OCI-M2 (cell line): ENCODE measurements around the gene EIF2D.
"Not testable (repeated sequence)": the region's sequence is repeated elsewhere in the genome, so short reads cannot be mapped to it uniquely, and the experiment has no call there.

ENCODE experiments used
- DNase-seq: peaks from one replicate; lab custom pipeline; 2025; ENCODE audit not compliant: unreplicated experiment; lab: John Stamatoyannopoulos, UW

EIF2D gene

DNA sequence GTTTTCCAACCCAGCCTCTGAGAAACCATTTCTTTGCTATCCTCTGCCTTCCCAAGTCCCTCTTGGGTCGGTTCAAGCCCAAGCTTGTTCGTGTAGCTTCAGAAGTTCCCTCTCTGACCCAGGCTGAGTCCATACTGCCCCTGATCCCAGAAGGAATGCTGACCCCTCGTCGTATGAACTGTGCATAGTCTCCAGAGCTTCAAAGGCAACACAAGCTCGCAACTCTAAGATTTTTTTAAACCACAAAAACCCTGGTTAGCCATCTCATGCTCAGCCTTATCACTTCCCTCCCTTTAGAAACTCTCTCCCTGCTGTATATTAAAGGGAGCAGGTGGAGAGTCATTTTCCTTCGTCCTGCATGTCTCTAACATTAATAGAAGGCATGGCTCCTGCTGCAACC is 23.8 kb downstream of the EIF2D start:
- no peak for DNase-seq

DNA sequence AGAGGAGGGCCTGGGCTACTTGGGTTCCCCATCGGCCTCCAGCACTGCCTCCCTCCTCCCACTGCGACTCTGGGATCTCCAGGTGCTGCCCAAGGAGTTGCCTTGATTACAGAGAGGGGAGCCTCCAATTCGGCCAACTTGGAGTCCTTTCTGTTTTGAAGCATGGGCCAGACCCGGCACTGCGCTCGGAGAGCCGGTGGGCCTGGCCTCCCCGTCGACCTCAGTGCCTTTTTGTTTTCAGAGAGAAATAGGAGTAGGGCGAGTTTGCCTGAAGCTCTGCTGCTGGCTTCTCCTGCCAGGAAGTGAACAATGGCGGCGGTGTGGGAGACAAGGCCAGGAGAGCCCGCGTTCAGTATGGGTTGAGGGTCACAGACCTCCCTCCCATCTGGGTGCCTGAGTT is 24.4 kb downstream of the EIF2D start:
- DNase-seq: no peak

- DNase-seq: no peak
These were observed 25.5 kb downstream of the EIF2D start for GRCh38 chr1:206586501-206587445.

DNA sequence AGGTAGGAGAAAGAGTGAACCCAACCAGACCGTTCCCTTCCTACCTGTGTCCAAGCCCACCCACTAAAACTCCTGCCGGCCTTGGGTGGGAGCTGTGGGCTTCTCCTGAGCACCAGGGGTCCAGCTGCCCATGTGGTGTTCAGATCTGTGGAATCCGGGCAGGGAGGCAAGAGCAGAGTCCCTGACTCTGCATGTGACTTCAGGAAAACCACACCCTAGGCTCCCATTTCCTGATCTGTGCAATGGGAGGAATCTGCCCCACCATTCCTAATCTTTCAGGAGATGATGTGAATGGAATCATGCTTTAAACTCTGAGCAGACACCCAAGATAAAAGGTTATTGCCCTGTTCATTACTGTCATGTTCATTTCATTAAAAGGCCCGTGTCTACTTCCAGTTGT is 27.6 kb downstream of the EIF2D start:
- no peak for DNase-seq

GRCh38 chr1:206583707-206584648 is 28.3 kb downstream of the EIF2D start:
- peak; percentile 62 for DNase-seq

DNA sequence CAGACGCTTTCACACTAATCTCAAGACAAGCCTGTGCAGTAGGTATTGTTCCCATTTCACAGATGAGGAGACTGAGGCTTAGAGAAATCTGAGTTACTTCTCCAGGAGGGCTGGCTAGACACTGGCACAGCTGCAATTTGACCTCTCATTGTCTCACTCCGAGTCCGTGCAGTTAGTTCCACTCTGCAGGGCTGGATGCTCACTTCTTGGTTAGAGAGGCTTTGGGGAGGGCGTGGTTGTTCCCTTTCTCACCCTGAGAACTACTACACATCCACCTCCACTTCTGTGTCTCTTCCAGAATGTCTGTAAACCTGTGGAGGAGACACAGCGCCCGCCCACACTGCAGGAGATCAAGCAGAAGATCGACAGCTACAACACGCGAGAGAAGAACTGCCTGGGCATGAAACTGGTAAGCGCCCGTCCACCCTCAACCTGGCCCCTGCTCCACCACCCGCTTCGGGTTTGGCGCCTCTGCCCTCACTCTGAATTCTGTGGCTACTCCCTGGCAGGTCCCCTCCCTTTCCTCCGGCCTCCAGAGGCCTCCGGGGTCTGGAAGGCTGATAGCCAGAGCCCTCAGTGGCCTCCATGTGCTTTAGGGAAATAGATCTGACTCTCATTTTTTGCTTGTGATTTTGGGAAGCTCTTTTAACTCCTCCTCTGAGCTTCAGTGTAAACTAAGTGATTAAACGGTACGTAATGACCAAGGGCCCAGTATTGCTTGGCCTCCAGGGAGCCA is 29.1 kb downstream of the EIF2D start:
- DNase-seq: no peak

- no peak for DNase-seq
These were observed 29.7 kb downstream of the EIF2D start for GRCh38 chr1:206582537-206582936.

- no peak for DNase-seq
These were observed 30.7 kb downstream of the EIF2D start for GRCh38 chr1:206581571-206581981.

DNA sequence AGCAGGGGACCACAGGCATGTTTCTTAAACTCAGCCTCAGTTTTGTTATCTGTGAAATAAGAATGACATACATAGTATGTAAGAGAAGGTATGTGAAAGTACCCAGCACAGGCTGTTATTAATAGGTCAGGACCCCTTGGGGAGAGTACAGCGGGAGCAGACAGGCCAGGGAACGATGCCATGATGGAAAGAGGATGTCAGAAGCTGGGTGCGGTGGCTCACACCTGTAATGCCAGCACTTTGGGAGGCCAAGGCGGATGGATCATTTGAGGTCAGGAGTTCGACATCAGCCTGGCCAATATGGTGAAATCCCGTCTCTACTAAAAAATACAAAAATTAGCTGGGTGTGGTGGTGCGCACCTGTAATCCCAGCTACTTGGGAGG is 31.2 kb downstream of the EIF2D start:
- not testable (repeated sequence) for DNase-seq

DNA sequence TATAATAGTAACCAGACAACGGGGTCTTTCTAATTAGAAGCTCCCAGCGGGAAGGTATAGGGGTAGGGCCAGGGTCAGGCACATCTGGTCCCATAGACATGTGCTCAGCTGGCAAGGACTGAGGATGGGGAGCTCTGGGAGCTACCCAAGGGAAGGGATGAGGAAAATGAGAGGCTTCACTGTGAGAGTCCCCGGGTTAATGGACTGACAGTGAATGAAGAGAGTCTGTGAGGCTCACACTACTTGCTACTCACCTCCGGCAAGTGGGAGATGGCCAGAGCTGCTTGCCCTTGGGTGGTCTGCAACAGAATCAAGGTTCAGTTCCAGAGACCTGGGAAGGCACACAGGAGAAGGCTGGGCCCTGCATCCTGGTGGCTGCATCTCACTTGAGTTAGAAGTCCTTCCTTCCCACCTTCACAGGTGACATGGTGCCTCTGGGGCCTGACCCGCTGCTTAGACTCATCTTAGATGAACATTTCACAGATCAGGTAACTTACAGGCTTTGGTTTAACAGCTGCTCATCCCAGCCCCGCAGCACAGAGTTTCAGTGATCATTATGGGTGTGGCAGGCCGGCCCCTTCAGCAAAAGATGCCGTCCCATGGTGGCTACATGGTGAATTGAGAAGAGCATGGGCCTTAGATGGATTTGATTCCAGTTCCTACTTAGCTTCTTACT is 31.7 kb downstream of the EIF2D start:
- DNase-seq: no peak

- DNase-seq: no peak
These were observed 32.4 kb downstream of the EIF2D start for GRCh38 chr1:206579747-206580437.

GRCh38 chr1:206578978-206579374 is 33.3 kb downstream of the EIF2D start:
- no peak for DNase-seq

DNA sequence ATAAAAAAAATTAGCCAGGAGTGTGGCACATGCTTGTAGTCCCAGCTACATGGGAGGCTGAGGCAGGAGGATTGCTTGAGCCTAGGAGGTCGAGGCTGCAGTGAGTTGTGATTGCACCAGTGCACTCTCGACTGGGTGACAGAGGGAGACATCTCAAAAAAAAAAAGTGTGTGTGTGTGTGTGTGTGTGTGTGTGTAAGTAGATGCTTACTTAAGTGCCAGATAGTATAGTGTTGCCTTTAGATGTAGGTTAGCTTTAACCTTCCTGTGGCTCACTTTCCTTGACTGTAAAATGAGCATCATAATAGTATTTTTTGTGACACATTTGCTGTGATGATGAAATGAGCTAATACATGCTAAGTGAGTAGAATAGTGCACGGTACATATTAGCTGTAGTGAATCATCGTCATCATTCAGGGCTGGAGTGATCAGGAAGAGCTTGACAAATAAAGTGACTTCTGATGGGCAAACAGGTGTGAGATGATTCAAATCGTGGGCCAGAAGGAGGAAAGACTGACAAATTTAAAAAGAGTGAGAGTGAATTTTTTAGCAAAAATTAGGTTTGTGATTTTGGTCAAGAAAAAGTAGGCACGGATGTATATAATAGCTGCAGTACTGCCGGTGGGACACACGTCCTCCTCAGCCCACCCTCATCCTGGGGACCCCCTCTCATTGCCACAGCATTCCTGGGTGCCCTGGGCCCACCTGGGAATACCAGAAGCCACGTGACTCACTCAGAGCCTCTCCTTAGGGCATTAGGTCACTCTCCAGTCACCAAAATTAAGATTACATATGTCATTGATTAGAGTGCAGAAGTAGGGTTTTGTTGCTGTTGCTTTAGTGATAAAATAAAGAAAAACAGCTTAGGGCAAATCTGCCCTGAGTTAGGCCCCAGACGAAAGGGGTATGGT is 33.9 kb downstream of the EIF2D start:
- DNase-seq: no peak

DNA sequence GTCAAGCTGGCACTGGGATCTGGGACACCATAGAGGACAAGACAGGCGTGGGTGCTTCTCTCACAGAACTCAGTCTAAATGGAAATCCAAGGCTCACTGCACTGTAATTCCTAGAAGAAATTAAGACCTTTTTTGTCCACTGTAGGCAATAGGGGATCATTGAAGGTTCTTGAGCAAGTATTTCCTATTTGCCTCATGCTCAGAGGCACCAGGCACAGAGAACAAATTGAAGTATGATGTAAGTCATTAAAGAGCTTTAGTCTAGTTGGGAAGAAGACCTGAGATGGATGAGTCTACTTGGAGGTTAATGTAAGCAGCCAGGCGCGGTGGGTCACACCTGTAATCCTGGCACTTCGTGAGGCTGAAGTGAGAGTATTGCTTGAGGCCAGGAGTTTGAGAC is 34.6 kb downstream of the EIF2D start:
- no peak for DNase-seq

GRCh38 chr1:206575894-206576737 is 36.1 kb downstream of the EIF2D start:
- no peak for DNase-seq

DNA sequence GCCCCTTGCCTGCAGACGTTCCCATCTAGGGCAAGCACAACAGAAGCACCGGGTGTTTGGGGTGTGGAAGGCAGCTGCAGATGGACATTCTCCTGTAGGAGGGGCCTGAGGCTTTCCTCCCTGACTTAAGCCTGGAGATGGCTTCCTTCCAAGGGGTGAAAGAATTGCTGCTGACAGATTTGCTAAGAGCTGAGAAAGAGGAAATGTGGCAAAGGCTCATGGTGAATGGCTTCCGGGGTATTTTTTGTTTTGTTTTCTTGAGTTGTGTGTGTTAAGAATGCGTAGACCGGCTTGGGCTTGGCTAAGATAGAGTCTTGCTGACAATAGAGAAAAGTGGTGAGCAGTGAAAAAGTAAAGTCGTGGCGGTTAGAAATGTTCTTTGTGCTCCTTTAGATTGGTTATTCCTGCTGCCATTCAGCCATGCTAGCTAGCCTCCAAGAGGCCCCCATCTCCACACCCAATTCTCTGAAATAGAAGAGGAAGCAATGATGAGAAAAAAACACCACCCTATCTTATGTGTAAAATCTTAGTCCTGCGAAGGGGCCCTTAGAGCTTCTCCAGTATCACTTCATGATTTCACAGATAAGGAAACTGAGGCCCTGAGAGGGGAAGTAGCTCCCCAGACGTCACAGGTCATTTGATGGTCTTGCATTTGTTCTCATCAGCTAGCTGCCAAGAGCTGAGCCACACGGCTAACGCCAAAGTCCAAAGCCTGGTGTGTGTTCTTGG is 36.9 kb downstream of the EIF2D start:
- no peak for DNase-seq

GRCh38 chr1:206573762-206574161 is 38.5 kb downstream of the EIF2D start:
- no peak for DNase-seq
